GDM1 (cell line): ENCODE results near the gene GPN2.
"Not testable (repeated sequence)": the region's sequence is repeated elsewhere in the genome, so short reads cannot be mapped to it uniquely, and the experiment has no call there.

ENCODE experiments used
- DNase-seq: peaks from one replicate; lab custom pipeline; 2025; lab: John Stamatoyannopoulos, UW

GPN2 gene

GRCh38 chr1:26900815-26901511 is 10.9 kb upstream of the GPN2 start:
- no peak for DNase-seq

DNA sequence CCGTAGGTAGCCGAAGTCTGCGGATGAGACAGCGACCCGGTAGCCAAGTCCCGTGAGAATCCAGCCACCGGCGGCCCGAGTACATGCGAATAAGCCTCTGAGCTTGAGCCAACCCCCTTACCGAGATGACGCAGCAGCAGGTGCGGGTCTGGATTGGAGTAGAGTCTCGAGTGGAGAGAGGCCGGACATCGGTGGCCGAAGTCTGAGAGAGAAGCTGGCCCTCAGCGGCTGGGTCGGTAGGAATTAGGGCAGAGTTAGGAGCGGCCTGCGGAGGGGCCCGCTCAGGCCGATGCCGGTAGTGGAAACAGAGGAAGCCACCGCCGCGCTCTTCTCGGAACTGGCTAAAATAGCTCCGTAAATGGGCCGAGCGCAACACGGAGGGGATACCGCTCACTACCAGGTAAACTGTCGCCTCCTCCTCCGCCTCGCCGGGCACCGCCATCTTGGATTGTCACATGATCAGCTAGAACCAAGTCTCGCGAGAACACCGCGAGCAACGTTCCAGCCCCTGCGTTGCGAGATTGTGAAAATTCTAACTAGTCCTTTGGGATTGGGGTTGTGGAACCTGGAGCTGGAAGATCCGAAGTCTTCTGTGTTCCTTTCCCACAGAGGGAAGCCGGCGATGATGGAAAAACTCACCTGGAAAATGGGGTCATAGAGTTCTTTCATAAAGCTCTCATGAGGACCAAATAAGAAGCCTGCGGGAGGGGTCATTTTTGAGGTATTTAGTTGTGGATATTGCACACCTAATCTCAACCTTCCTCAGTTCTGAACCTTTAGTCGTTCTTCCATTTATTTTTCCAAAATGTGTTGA is 10.1 kb upstream of the GPN2 start, which contains the start of gene GPATCH3:
Gene GPATCH3 (minus strand): TSS at position 467 of the 814 bp plus-strand sequence. CDS start 25 bp downstream, at position 442.
- DNase-seq: peak; percentile 76

GRCh38 chr1:26897351-26897750 is 7.3 kb upstream of the GPN2 start:
- no peak for DNase-seq

DNA sequence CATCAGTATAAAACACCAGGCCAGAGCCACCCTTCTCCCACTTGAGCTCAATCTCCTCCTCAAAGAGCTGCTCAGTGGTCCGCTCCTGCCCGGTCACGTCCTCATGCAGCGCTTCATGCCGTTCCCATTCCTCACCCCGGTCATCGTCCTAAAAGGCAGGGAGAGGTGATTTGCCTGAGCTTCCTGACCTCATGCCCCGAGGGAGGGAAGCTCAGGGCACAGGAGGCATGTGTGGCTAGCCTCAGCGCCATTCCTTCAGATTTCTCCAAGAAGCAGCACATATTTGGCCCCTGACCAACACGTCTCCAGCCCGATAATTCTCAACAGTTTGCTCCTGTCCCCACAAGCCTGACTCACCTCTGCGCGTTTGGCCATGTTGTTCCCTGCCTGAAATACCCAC is 4.2 kb upstream of the GPN2 start:
- no peak for DNase-seq

- no peak for DNase-seq
Observed at GRCh38 chr1:26890467-26890796, 349 bp upstream of the GPN2 start.

DNA sequence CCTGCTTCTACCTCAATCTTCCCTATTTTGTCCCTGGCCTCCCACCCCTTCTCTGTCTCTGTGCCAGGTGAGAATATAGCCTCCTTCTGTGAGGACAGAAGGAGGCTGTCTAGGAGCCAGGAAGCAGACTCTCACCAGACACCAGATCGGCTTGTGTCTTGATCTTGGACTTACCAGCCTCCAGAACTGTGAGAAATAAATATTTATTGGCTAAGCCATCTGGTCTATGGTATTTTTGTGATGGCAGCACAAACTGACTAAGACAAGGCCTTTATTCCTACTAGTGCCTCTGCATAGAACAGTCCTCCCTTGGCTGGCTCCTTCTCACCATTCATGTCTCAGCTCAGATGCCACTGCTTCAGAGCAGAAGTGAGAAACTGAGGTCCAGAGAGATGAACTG is 1.9 kb downstream of the GPN2 start:
- no peak for DNase-seq

DNA sequence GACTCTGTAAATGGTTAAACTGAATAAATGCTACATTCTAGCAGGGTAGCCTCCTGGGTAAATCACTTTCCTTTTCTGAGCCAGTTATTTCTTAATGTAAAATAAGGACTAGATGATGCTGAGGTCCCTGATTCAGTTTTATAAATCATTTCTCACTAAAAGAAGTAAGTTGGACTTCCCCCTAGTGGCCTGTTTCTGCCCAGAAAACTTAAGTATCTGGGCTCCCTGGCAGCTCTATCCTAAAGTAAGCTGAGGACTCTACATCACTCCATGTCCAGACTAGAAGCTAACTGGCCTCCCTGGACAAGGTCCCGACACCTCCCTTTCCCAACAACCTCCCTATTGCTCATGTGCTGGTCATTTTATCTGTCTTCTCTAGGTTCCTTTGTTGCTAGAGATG is 3.0 kb downstream of the GPN2 start:
- no peak for DNase-seq

GRCh38 chr1:26882696-26883463 is 7.2 kb downstream of the GPN2 start:
- no peak for DNase-seq

- not testable (repeated sequence) for DNase-seq
Observed at GRCh38 chr1:26881611-26882010, 8.5 kb downstream of the GPN2 start.

- no peak for DNase-seq
Observed at GRCh38 chr1:26879793-26880192, 10.3 kb downstream of the GPN2 start.

DNA sequence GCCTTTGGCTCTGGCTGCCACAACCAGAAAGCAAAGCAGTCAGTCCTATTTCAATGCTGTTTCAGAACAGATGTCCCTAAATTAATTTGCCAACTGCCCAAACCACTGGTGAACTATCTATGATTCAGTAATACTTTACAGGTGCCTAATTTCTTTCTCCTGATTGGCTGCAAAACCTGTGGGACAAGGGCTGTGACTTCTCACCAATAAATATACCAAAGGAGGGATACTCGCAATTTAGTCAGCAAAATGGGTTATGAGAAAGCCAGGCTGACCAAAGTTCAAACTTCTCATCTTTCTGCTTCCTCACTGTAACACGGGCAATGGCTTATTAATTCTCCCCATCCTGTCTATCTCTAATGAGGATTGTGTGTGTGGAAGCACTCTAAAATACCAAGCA is 12.8 kb downstream of the GPN2 start:
- no peak for DNase-seq

- DNase-seq: no peak
Observed at GRCh38 chr1:26874896-26875295, 15.2 kb downstream of the GPN2 start.

DNA sequence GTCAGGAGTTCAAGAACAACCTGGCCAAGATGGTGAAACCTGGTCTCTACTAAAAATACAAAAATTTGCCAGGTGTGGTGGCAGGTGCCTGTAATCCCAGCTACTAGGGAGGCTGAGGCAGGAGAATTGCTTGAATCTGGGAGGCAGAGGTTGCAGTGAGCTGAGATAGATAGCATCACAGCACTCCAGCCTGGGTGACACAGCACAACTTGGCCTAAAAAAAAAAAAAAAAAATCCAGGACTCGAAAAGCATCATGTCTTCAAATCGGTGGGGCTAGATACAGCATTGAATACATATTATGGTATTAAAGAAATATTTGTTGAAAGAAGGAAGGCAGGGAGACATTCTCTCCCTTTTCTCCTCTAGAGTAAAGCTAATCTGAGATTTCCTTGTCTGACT is 17.0 kb downstream of the GPN2 start:
- not testable (repeated sequence) for DNase-seq

GRCh38 chr1:26864610-26865480 is 25.2 kb downstream of the GPN2 start:
- peak; percentile 96 for DNase-seq

DNA sequence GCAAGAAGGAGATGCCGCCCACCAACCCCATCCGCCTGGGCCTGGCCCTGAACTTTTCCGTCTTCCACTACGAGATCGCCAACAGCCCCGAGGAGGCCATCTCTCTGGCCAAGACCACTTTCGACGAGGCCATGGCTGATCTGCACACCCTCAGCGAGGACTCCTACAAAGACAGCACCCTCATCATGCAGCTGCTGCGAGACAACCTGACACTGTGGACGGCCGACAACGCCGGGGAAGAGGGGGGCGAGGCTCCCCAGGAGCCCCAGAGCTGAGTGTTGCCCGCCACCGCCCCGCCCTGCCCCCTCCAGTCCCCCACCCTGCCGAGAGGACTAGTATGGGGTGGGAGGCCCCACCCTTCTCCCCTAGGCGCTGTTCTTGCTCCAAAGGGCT is 26.4 kb downstream of the GPN2 start:
- no peak for DNase-seq

DNA sequence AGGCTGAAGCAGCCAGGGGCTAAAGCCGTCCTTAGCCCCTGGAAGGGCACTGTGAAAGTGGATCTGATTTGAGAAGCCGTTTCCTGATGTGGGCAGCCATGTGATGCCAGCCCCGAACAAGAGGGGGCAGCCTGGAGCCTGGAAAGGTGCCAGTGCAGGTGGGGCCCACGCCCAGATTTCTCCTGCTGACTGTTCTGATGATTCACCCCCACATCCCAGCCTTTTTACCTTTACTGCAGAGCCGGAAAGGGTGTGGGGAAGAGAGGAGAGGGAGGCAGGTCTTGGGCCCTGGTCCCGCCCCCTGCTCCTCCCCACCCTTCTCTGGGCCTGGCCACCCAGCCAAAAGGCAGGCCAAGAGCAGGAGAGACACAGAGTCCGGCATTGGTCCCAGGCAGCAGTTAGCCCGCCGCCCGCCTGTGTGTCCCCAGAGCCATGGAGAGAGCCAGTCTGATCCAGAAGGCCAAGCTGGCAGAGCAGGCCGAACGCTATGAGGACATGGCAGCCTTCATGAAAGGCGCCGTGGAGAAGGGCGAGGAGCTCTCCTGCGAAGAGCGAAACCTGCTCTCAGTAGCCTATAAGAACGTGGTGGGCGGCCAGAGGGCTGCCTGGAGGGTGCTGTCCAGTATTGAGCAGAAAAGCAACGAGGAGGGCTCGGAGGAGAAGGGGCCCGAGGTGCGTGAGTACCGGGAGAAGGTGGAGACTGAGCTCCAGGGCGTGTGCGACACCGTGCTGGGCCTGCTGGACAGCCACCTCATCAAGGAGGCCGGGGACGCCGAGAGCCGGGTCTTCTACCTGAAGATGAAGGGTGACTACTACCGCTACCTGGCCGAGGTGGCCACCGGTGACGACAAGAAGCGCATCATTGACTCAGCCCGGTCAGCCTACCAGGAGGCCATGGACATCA is 27.1 kb downstream of the GPN2 start, which contains the start of gene SFN:
Gene SFN (plus strand): TSS at position 369 of the 904 bp plus-strand sequence. CDS start 64 bp downstream, at position 433.
- DNase-seq: peak; percentile 1

GRCh38 chr1:26861889-26862378 is 28.1 kb downstream of the GPN2 start:
- no peak for DNase-seq

GRCh38 chr1:26861286-26861701 is 28.8 kb downstream of the GPN2 start:
- DNase-seq: no peak

GRCh38 chr1:26858891-26859640 is 31.0 kb downstream of the GPN2 start:
- no peak for DNase-seq

DNA sequence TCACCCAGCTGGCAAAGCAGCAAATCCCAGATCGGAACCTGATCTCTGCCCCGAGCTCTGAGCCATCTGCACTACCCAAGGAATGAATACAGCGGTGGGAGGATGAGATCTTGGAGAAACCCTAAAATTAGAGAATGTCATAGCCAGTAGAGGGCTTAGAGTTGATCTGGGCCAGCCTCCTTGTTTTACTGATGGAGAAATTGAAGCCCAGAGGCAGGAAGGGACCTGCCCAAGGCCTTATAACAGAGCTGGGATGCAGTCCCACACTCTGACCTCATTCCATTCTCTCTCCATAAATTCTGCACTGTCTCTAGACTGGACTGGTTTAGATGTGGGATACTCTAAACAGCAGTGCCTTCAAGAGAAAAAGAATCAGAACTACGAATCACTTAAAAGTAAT is 31.9 kb downstream of the GPN2 start:
- no peak for DNase-seq
